Loucy (cell line): ENCODE measurements around the gene PHAX.

Experiments used
- H2AFZ ChIP-seq: fragments of 200-600 bp; sonication (generic); 2 replicates; pipeline ENCODE4 v1.6.0; 2016; ENCODE audit warnings: antibody characterized with exemption, mild to moderate bottlenecking, low read length, moderate library complexity
- H3F3A ChIP-seq: fragments of 200-600 bp; 2 replicates; pipeline ENCODE4 v1.6.0; 2016; ENCODE audit warnings: antibody characterized with exemption, low read depth, mild to moderate bottlenecking
- H3K27me3 ChIP-seq: fragments of 200-600 bp; sonication (generic); 2 replicates; pipeline ENCODE4 v1.6.1; 2014; ENCODE audit warnings: low read length, mild to moderate bottlenecking; ENCODE audit not compliant: insufficient read depth, poor library complexity, severe bottlenecking
- H3K36me3 ChIP-seq: fragments of 200-600 bp; sonication (generic); 2 replicates; pipeline ENCODE4 v1.6.1; 2016; ENCODE audit warnings: low read length; ENCODE audit not compliant: insufficient read depth
- H3K4me1 ChIP-seq: fragments of 200-600 bp; sonication (generic); 2 replicates; pipeline ENCODE4 v1.5.1; 2014; ENCODE audit warnings: low read length, mild to moderate bottlenecking; ENCODE audit not compliant: insufficient read depth, poor library complexity, severe bottlenecking
- H3K4me2 ChIP-seq: fragments of 200-600 bp; sonication (generic); 2 replicates; pipeline ENCODE4 v1.6.0; 2014; ENCODE audit warnings: antibody characterized with exemption, low read length, low read depth, mild to moderate bottlenecking; ENCODE audit not compliant: poor library complexity, severe bottlenecking
- H3K4me3 ChIP-seq: fragments of 200-600 bp; sonication (generic); 2 replicates; pipeline ENCODE4 v1.5.1; 2014; ENCODE audit warnings: low read length, mild to moderate bottlenecking, mixed read lengths; ENCODE audit not compliant: poor library complexity, severe bottlenecking
- H3K79me2 ChIP-seq: fragments of 200-600 bp; sonication (generic); 2 replicates; pipeline ENCODE4 v1.6.1; 2014; ENCODE audit warnings: low read length; ENCODE audit not compliant: insufficient read depth
- H3K9ac ChIP-seq: fragments of 200-600 bp; sonication (generic); 2 replicates; pipeline ENCODE4 v1.6.0; 2014; ENCODE audit warnings: mild to moderate bottlenecking, low read depth, low read length, moderate library complexity; ENCODE audit not compliant: poor library complexity, severe bottlenecking
- H3K9me2 ChIP-seq: fragments of 200-600 bp; sonication (generic); replicated peaks from 2 replicates; pipeline ENCODE4 v1.6.1; 2016; ENCODE audit warnings: low read depth, low read length, mixed read lengths
- H3K9me3 ChIP-seq: fragments of 200-600 bp; sonication (generic); 2 replicates; pipeline ENCODE4 v1.6.1; 2014; ENCODE audit warnings: mild to moderate bottlenecking, antibody characterized with exemption, low read length, low read depth; ENCODE audit not compliant: insufficient read depth
- H4K20me1 ChIP-seq: fragments of 200-600 bp; sonication (generic); 2 replicates; pipeline ENCODE4 v1.6.0; 2014; ENCODE audit warnings: antibody characterized with exemption, low read length, mild to moderate bottlenecking; ENCODE audit not compliant: insufficient read depth, poor library complexity, severe bottlenecking
- CTCF ChIP-seq: fragments of 200-600 bp; sonication (generic); conservative IDR thresholded peaks from 2 replicates; pipeline ENCODE4 v1.5.1; 2014; ENCODE audit warnings: mild to moderate bottlenecking, antibody characterized with exemption, low read length
- EZH2phosphoT487 ChIP-seq: fragments of 200-600 bp; IDR thresholded peaks from 2 replicates; pipeline ENCODE4 v1.6.1; 2018; ENCODE audit warnings: antibody characterized with exemption, mild to moderate bottlenecking, moderate library complexity, borderline replicate concordance

The PHAX gene

GRCh38 chr5:126561908-126562307 is 38.8 kb upstream of the PHAX start:
- Histone ChIP-seq H3K36me3 (no peaks in the 10 kb centered on the region; the same call in 1 of the 2 replicates), H4K20me1 (no peaks in the 10 kb centered on the region), H3K4me1 (no peaks in the 10 kb centered on the region), H3K9me2 (no peaks in the 10 kb centered on the region), H3F3A (no peaks in the 10 kb centered on the region), H3K27me3 (no peaks in the 10 kb centered on the region), H3K4me2 (no peak overlapping the region), H3K4me3 (no peak overlapping the region), H2AFZ (no peak overlapping the region), H3K79me2 (no peaks in the 10 kb centered on the region), H3K9me3 (no peaks in the 10 kb centered on the region), H3K9ac (no peak overlapping the region)
- TF ChIP-seq EZH2phosphoT487 (no peak), CTCF (no peak)

DNA sequence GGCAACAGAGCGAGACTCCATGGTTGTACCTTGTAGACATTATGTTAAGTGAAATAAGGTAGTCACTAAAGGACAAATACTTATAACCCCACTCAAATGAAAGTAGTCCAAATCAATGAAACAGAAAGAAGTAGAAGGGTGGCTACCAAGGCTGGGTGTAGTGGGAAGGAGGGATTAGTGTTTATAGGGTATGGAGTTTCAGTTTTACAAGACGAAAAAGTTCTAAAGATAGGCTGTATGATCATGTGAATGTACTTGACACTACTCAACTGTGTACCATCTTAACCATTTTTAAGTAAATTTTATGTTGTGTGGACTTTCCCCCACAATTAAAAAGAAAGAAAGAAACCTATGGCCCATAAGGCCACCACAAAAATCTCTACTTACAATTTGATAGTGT is 37.9 kb upstream of the PHAX start:
- no peaks in the 10 kb centered on the region; the same call in 1 of the 2 replicates for H3K36me3 ChIP-seq
- no peaks in the 10 kb centered on the region for H3K4me1 ChIP-seq
- TF ChIP-seq CTCF (no peak), EZH2phosphoT487 (no peak)
- H4K20me1 ChIP-seq: no peaks in the 10 kb centered on the region
- no peaks in the 10 kb centered on the region for H3K27me3 ChIP-seq
- no peak overlapping the region for H3K4me2 ChIP-seq
- H3K79me2 ChIP-seq: no peaks in the 10 kb centered on the region
- no peak overlapping the region for H3K9ac ChIP-seq
- no peaks in the 10 kb centered on the region for H3K9me2 ChIP-seq
- no peaks in the 10 kb centered on the region for H3F3A ChIP-seq
- H3K9me3 ChIP-seq: no peaks in the 10 kb centered on the region
- H3K4me3 ChIP-seq: no peak overlapping the region
- H2AFZ ChIP-seq: no peak overlapping the region

DNA sequence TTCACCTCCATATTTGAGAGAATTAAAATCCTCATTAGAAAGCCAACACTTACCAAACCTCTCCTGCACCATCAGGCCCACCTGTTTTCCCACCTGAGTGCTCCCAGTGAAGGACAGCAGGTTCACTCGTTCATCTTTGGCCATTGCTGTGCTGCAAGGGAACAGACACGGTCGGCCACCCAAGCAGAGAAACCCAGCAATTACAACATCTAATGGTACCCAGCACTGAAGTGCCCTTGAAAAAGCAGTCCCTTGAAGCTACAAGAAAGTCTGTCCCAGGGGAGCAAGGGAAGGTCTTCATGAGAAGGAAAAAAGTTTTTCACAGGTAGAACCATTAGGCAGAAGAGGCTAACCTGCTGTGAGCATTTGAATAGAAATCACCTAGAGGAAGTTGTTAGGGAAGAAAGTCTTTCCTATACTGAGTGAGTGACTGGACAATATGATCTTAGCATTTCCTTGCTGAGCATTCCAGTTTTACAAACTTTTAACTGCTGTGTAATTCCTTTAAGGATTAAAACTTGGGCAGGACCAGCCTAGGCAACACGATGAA is 32.5 kb upstream of the PHAX start:
- Histone ChIP-seq H3K36me3 (no peaks in the 10 kb centered on the region; the same call in 1 of the 2 replicates), H3K9me2 (no peaks in the 10 kb centered on the region), H3K79me2 (no peaks in the 10 kb centered on the region), H4K20me1 (no peaks in the 10 kb centered on the region), H3K9ac (no peak overlapping the region), H2AFZ (no peak overlapping the region), H3K4me2 (no peak overlapping the region), H3K9me3 (no peaks in the 10 kb centered on the region), H3F3A (no peaks in the 10 kb centered on the region), H3K4me3 (no peak overlapping the region), H3K27me3 (no peaks in the 10 kb centered on the region), H3K4me1 (no peaks in the 10 kb centered on the region)
- TF ChIP-seq EZH2phosphoT487 (no peak), CTCF (no peak)
